Bronchial smooth muscle cell (primary cell): ENCODE results near the gene IFIT1. TPM values are rescaled to one million over a fixed set of nuclear protein-coding genes. Genes with fewer than 3 reads are reported as not detected.

ENCODE experiments used
- total RNA-seq: library from RNA; depleted of rRNA; stranded (reverse); fragments of >200 nt; gene quantifications from 2 replicates; pipeline ENCODE4 v1.2.1, GENCODE V29; 2014

The IFIT1 gene
- total RNA-seq: 40.8 and 43.9 TPM in 2 replicates

GRCh38 chr10:89391907-89392756, at the start of gene IFIT1:
Gene IFIT1 (plus strand): TSS chr10:89392623. CDS start chr10:89392713, 90 bp downstream.

GRCh38 chr10:89377705-89378637, 14.5 kb upstream of the IFIT1 start, which contains the start of gene IFIT1B:
Gene IFIT1B (plus strand): TSS chr10:89378056. CDS start chr10:89378136, 80 bp downstream.

GRCh38 chr10:89414146-89414878, 21.9 kb downstream of the IFIT1 start, which contains the start of gene IFIT5:
Gene IFIT5 (plus strand): TSS chr10:89414568. CDS start chr10:89414799, 231 bp downstream.

Other genes with a start within 250 kb of the IFIT1 start
- gene CH25H, start 185.3 kb upstream of the IFIT1 start, total RNA-seq: 0.26 and 0.47 TPM in 2 replicates
- gene LIPA, start 140.8 kb upstream of the IFIT1 start, total RNA-seq: 32.0 and 37.8 TPM in 2 replicates
- gene IFIT2, start 90.6 kb upstream of the IFIT1 start, total RNA-seq: 8.0 and 9.1 TPM in 2 replicates
- gene IFIT3, start 64.6 kb upstream of the IFIT1 start, total RNA-seq: 19.0 and 19.7 TPM in 2 replicates
- under 0.01 TPM in 1 of 2 replicates, not detected in the other for gene IFIT1B, start 14.6 kb upstream of the IFIT1 start, total RNA-seq
- 18.8 and 20.0 TPM in 2 replicates for gene IFIT5, start 21.9 kb downstream of the IFIT1 start, total RNA-seq
- under 0.01 and 0.16 TPM in 2 replicates for gene SLC16A12, start 143.0 kb downstream of the IFIT1 start, total RNA-seq